Omental fat pad (tissue), 4 donors: ENCODE measurements around the gene WNT1. TPM values are rescaled to one million over a fixed set of nuclear protein-coding genes. Genes with fewer than 3 reads are reported as not detected.

Experiments
- ATAC-seq: fragments of 150-250 bp; one replicate; pipeline ENCODE4 v1.9.1; 2016; ENCODE audit warnings: mild to moderate bottlenecking, moderate library complexity; ENCODE audit not compliant: low FRiP score
- DNase-seq: peaks from one replicate; pipeline ENCODE4 v3.0.0-alpha.2; 2019; ENCODE audit warnings: low spot score
- total RNA-seq, 4 donors: library from RNA; depleted of rRNA; stranded (reverse); fragments of >200 nt; gene quantifications; one replicate each; pipeline ENCODE4 v1.1.0, GENCODE V29; 2016
- TF ChIP-seq, protein P1 (sequence below), 3 donors: fragments of 450-650 bp; IDR thresholded peaks; one replicate each; pipeline ENCODE4 v1.5.1; 2016 to 2017; ENCODE audit warnings: antibody characterized with exemption in 3 of 3, mild to moderate bottlenecking in 3 of 3, moderate library complexity in 2 of 3

The WNT1 gene
- total RNA-seq, 4 donors from 2014 or later, result 0.60 TPM; not detected in 3

DNA sequence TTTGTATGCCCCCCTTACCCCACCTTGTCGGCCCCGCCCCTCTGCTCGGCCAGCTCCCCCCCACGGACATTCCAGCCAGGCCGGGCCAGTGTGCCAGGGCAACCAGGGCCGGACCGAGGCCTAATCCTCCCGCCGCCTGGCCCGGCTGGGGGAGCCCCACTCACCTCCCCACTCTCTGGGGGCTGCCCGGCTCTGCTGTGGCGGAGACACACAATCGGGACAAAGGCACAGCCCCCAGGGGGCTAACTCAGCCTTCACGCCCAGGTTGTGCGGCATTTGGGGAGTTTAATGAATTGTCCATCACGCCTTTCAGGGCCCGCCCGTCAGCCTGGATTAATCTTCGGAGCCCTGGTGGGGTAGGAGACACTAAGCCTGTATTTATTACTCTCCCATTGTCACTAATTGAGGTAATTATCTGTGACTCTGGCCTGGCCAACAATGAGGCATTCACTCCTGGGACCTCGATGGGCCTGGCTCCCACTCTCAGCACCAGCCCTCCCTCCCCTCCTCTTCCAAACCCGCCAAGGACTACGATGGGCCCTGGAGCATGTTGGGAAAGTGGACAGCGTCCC is 8.7 kb downstream of the WNT1 start:
- DNase-seq, result no peak
- TF ChIP-seq, protein P1, sequence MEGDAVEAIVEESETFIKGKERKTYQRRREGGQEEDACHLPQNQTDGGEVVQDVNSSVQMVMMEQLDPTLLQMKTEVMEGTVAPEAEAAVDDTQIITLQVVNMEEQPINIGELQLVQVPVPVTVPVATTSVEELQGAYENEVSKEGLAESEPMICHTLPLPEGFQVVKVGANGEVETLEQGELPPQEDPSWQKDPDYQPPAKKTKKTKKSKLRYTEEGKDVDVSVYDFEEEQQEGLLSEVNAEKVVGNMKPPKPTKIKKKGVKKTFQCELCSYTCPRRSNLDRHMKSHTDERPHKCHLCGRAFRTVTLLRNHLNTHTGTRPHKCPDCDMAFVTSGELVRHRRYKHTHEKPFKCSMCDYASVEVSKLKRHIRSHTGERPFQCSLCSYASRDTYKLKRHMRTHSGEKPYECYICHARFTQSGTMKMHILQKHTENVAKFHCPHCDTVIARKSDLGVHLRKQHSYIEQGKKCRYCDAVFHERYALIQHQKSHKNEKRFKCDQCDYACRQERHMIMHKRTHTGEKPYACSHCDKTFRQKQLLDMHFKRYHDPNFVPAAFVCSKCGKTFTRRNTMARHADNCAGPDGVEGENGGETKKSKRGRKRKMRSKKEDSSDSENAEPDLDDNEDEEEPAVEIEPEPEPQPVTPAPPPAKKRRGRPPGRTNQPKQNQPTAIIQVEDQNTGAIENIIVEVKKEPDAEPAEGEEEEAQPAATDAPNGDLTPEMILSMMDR (IDR thresholded peaks at IDR 0.05), result no peak
- no peak for ATAC-seq

DNA sequence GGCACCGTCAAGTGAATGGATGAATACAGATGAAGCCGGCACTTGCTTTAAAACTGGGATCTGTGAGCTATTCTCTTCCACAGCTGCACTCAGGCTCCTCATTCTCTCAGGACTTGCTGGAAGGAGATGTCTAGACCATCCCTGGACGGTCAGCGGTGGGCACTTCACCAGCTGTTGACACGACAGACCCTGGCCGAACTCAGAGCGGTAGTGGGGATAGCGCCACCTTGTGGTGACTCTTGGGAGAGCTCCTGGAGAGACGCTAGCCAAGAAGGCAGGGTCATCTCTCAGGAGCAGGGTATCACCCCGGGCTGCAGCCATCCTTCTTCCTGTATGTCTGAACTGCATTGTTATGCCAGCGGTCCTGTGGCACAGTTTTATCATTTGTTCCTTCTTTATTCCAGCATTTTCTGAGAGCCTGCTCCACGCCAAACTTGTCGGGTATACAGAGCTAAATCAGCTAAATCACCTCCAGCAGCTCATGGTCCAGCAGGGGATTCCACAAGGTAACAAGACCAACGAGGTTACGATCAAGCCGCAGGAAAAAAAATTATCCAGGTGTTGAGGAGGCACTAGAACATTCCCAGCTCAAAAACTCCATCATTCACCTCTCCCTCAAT is 10.0 kb downstream of the WNT1 start:
- DNase-seq (peak; percentile 90), ATAC-seq (peak; percentile 80)
- TF ChIP-seq, protein P1 (IDR thresholded peaks at IDR 0.05), result peak in 1 of 3 donors; percentile 84

DNA sequence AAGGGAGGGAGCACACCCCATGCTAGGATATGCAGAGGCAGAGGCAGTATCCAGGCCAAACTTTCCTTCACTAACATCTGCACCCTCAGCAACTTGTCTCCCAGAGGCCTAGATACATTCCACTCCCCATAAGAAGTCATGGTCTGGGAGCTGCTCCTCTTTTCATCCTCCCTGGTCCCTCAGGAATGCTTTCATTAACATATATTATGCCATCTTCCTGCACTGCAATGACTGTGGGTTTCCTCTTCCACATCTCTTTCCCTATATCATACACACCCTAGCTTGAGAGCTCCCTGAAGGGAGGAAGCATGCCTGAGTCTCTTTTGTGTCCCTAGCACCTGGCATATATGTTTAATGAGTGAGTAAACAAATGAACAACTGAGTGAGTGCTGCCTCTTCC is 12.4 kb downstream of the WNT1 start:
- ATAC-seq (no peak), DNase-seq (no peak)
- TF ChIP-seq, protein P1 (IDR thresholded peaks at IDR 0.05), result no peak

DNA sequence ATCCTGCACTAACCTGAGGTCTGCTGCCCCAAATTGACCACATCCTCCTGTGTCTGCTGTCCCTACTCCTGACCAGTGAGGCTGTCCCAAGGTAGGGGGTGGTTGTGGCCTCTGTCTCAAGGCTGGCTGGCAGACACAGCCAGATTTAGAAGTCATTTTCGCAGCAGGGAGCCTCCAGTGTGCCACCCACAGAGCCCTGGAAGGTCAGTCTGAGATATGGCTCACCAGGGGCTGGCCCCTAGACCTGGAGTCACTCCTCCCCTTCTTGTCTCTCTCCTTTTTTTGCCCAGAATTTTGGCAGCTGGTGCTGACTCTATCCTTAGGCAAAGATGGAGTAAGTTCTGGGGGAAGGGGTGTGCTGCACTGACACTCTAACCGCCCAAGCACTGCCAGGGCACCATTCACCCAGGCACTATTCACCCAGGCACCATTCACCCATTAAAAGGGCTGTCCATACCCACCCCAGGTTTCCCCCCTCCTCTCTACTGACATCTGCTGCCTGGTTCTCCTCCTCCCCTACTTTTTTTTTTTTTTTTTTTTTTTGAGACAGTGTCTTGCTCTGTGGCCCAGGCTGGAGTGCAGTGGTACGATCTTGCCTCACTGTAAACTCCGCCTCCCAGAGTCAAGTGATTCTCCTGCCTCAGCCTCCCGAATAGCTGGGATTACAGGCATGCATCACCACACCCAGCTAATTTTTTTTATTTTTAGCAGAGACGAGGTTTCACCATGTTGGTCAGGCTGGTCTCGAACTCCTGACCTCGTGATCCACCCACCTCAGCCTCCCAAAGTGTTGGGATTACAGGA is 13.3 kb downstream of the WNT1 start:
- TF ChIP-seq, protein P1 (IDR thresholded peaks at IDR 0.05), result no peak
- no peak for DNase-seq
- no peak for ATAC-seq

DNA sequence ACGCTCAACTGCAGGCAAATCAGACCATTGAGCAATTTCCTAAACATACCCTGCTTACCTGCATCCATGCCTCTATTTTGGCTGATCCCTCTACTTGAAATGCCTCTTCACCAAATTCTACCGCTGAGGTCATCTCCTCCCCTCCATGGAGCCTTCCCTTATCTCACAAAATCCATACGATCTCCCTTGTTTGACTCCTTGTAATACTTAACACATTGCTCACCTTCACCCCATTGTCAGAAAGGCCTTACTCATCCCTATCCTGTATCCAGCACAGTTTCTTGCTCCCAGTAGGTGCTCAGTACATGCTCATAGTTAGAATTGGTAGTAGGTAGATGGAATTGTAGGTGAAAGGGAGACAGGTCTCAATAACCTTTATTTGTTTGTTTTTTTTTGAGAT is 15.7 kb downstream of the WNT1 start:
- ATAC-seq (no peak), DNase-seq (no peak)
- TF ChIP-seq, protein P1 (IDR thresholded peaks at IDR 0.05), result no peak

DNA sequence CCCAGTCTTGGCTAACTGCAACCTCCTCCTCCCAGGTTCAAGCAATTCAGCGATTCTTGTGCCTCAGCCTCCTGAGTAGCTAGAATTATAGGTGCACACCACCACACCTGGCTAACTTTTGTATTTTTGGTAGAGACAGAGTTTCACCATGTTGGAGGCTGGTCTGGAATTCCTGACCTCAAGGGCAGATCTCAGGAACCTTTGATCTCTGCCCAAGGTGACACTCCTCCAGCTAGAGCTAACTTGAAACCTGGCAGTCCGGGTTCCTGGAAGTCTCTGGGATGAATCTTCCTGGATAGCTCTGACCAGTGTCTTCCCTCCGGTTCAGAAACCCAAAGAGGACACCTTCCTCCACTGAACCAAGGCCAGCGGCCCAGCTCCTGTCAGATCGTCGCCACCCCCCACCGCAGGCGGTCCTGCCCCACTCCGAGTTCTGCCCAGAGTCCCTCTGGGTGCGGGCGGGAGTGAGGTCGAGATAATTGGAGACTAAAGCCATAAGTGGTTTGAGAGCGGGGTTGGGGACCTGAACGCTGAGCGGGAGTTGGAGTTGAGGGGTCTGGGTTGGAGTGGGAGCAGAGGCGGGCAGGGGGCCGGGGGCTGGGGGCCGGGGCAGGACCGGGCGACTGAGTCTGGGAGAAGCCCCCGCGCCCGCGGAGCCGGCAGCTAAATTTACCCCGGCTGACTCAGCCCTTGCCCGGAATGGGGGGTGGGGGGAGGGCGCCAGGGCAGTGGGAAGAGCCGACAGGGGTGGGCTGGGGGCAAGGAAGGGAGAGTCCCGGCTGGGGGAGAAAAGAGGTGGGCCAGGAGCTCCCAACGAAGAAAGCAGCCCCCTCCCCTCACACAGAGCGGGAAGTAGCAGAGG is 16.3 kb downstream of the WNT1 start:
- DNase-seq (no peak), ATAC-seq (no peak)
- TF ChIP-seq, protein P1 (IDR thresholded peaks at IDR 0.05), result no peak
